IMR-90 (cell line): ENCODE measurements around the gene LANCL3. TPM values are rescaled to one million over a fixed set of nuclear protein-coding genes. Genes with fewer than 3 reads are reported as not detected.

Experiments
- ATAC-seq: fragments of 200-7000 bp; cut with Tn5 transposase; 2 replicates; pipeline ENCODE4 v1.9.1; 2020; ENCODE audit warnings: low read depth, mild to moderate bottlenecking, moderate library complexity
- BruUV-seq: library from RNA; stranded (reverse); fragments of 400-500 nt; replicated peaks from 2 replicates; lab custom pipeline; 2021; lab: Mats Ljungman, UMichigan
- CTCF ChIA-PET: fragments of 300-600 bp; formaldehyde crosslinking; extraction: SDS; loops from one replicate; lab custom pipeline; 2021; ENCODE audit warnings: antibody characterized with exemption; lab: Yijun Ruan, JAX
- POLR2A ChIA-PET: fragments of 300-600 bp; sonication (Branson Sonifier 250); formaldehyde crosslinking; loops from one replicate; lab custom pipeline; 2022; ENCODE audit warnings: antibody characterized with exemption; ENCODE audit not compliant: unreplicated experiment; lab: Charles Lee
- DNase-seq: peaks from one replicate; pipeline ENCODE4 v3.0.0; 2013
- H2AFZ ChIP-seq: replicated peaks from 2 replicates; pipeline ENCODE3; 2013; ENCODE audit warnings: low read length, mild to moderate bottlenecking; ENCODE audit not compliant: poor library complexity
- H2AK5ac ChIP-seq: 2 replicates; pipeline ENCODE4 v1.6.1; 2013; ENCODE audit warnings: low read depth, low read length, inconsistent platforms
- H2AK9ac ChIP-seq: replicated peaks from 2 replicates; pipeline ENCODE3; 2013; ENCODE audit warnings: mild to moderate bottlenecking, low read depth, low read length, moderate library complexity; ENCODE audit not compliant: poor library complexity
- H2BK120ac ChIP-seq: 2 replicates; pipeline ENCODE4 v1.6.1; 2013; ENCODE audit warnings: low read depth, low read length, inconsistent platforms
- H2BK15ac ChIP-seq: 3 replicates; pipeline ENCODE4 v1.6.1; 2013; ENCODE audit warnings: low read depth, low read length, inconsistent platforms
- H2BK20ac ChIP-seq: 2 replicates; pipeline ENCODE4 v1.6.1; 2013; ENCODE audit warnings: low read depth, mild to moderate bottlenecking, inconsistent platforms, low read length, moderate library complexity
- H2BK5ac ChIP-seq: 2 replicates; pipeline ENCODE4 v1.6.1; 2013; ENCODE audit warnings: mild to moderate bottlenecking, low read depth, low read length, inconsistent platforms; ENCODE audit not compliant: poor library complexity, severe bottlenecking
- H3K14ac ChIP-seq: replicated peaks from 2 replicates; pipeline ENCODE4 v1.6.1; 2013; ENCODE audit warnings: low read depth, low read length, inconsistent platforms
- H3K18ac ChIP-seq: 2 replicates; pipeline ENCODE4 v1.6.1; 2013; ENCODE audit warnings: low read depth, low read length, control low read depth
- H3K23ac ChIP-seq: 2 replicates; pipeline ENCODE4 v1.6.1; 2013; ENCODE audit warnings: low read depth, low read length, inconsistent platforms
- H3K27ac ChIP-seq: 2 replicates; pipeline ENCODE4 v1.5.1; 2013; ENCODE audit warnings: mild to moderate bottlenecking, control low read depth, low read length; ENCODE audit not compliant: insufficient read depth
- H3K27me3 ChIP-seq: 2 replicates; pipeline ENCODE4 v1.6.1; 2013; ENCODE audit warnings: low read length; ENCODE audit not compliant: control insufficient read depth, insufficient read depth
- H3K36me3 ChIP-seq: 2 replicates; pipeline ENCODE4 v1.6.1; 2013; ENCODE audit warnings: low read length, mixed read lengths; ENCODE audit not compliant: control insufficient read depth, insufficient read depth
- H3K4ac ChIP-seq: 2 replicates; pipeline ENCODE4 v1.6.1; 2013; ENCODE audit warnings: low read depth, low read length, inconsistent platforms
- H3K4me1 ChIP-seq: 2 replicates; pipeline ENCODE4 v1.6.1; 2013; ENCODE audit warnings: low read length, mixed read lengths; ENCODE audit not compliant: control insufficient read depth, insufficient read depth
- H3K4me2 ChIP-seq: 2 replicates; pipeline ENCODE4 v1.6.1; 2013; ENCODE audit warnings: low read depth, mild to moderate bottlenecking, control low read depth, low read length, moderate library complexity
- H3K4me3 ChIP-seq: 2 replicates; pipeline ENCODE4 v1.5.1; 2013; ENCODE audit warnings: low read depth, mild to moderate bottlenecking, control low read depth, low read length, moderate library complexity; ENCODE audit not compliant: insufficient read depth
- H3K56ac ChIP-seq: 2 replicates; pipeline ENCODE4 v1.6.1; 2013; ENCODE audit warnings: low read length, inconsistent platforms; ENCODE audit not compliant: insufficient read depth; ENCODE audit errors: extremely low read depth
- H3K79me1 ChIP-seq, 2 experiments: 2 replicates each; pipeline ENCODE4 v1.6.1; 2013; ENCODE audit warnings: low read length in 2 of 2, inconsistent platforms in 1 of 2, low read depth in 1 of 2
- H3K9ac ChIP-seq: 2 replicates; pipeline ENCODE4 v1.6.1; 2013; ENCODE audit warnings: low read depth, low read length, control low read depth
- H3K9me1 ChIP-seq: 2 replicates; pipeline ENCODE4 v1.6.1; 2013; ENCODE audit warnings: low read length, inconsistent platforms; ENCODE audit not compliant: insufficient read depth
- H3K9me3 ChIP-seq: 2 replicates; pipeline ENCODE4 v1.6.1; 2013; ENCODE audit warnings: low read length; ENCODE audit not compliant: control insufficient read depth, insufficient read depth
- H4K20me1 ChIP-seq: 2 replicates; pipeline ENCODE4 v1.6.1; 2013; ENCODE audit warnings: low read length, inconsistent platforms; ENCODE audit not compliant: insufficient read depth
- H4K5ac ChIP-seq: 2 replicates; pipeline ENCODE4 v1.6.1; 2013; ENCODE audit warnings: mild to moderate bottlenecking, low read depth, low read length, control low read depth
- H4K8ac ChIP-seq, 2 experiments: 2 replicates each; pipeline ENCODE4 v1.6.1; 2013; ENCODE audit warnings: low read depth in 2 of 2, low read length in 2 of 2, control low read depth in 1 of 2, inconsistent platforms in 1 of 2
- H4K91ac ChIP-seq: 2 replicates; pipeline ENCODE4 v1.6.1; 2013; ENCODE audit warnings: low read depth, low read length, inconsistent platforms; ENCODE audit not compliant: insufficient read depth
- BHLHE40 ChIP-seq: fragments of 150-350 bp; IDR thresholded peaks from 2 replicates; pipeline ENCODE4 v1.6.1; 2016; ENCODE audit warnings: mild to moderate bottlenecking, low read depth, low read length
- CEBPB ChIP-seq: IDR thresholded peaks from 2 replicates; pipeline ENCODE4 v1.6.1; 2012; ENCODE audit warnings: low read depth, low read length, improper control_type of control experiment
- ELK1 ChIP-seq: fragments of 150-350 bp; IDR thresholded peaks from 2 replicates; pipeline ENCODE4 v1.6.1; 2016; ENCODE audit warnings: low read depth, mild to moderate bottlenecking, low read length, moderate library complexity, borderline replicate concordance
- FOS ChIP-seq: fragments of 150-350 bp; IDR thresholded peaks from 2 replicates; pipeline ENCODE4 v1.6.1; 2016; ENCODE audit warnings: low read depth, low read length
- MAZ ChIP-seq: IDR thresholded peaks from 2 replicates; pipeline ENCODE4 v1.6.1; 2012; ENCODE audit warnings: low read depth, mild to moderate bottlenecking, low read length, improper control_type of control experiment, moderate library complexity, borderline replicate concordance
- MXI1 ChIP-seq: IDR thresholded peaks from 2 replicates; pipeline ENCODE4 v1.6.1; 2012; ENCODE audit warnings: low read depth, mild to moderate bottlenecking, low read length, moderate library complexity, borderline replicate concordance
- POLR2A ChIP-seq: IDR thresholded peaks from 2 replicates; pipeline ENCODE4 v1.6.1; 2012; ENCODE audit warnings: mild to moderate bottlenecking, low read depth, low read length
- RFX5 ChIP-seq: IDR thresholded peaks from 2 replicates; pipeline ENCODE4 v1.8.0; 2012; ENCODE audit warnings: low read depth, mild to moderate bottlenecking, low read length, moderate library complexity
- SMC3 ChIP-seq: fragments of 150-350 bp; IDR thresholded peaks from 2 replicates; pipeline ENCODE4 v1.6.1; 2016; ENCODE audit warnings: low read depth, mild to moderate bottlenecking, antibody characterized with exemption, low read length, moderate library complexity
- USF2 ChIP-seq: fragments of 150-350 bp; IDR thresholded peaks from 2 replicates; pipeline ENCODE4 v1.6.1; 2017; ENCODE audit warnings: mild to moderate bottlenecking, antibody characterized with exemption, low read length, low read depth
- WGBS, 2 experiments: methylation state at CpG; one replicate each; pipeline versions ENCODE4 v1.1.5 to v1.1.7; 2013; ENCODE audit warnings: missing lambda C conversion rate in 2 of 2; ENCODE audit not compliant: insufficient read length in 1 of 2; ENCODE audit errors: extremely low coverage in 2 of 2; 5-methylcytosine and 5-hydroxymethylcytosine counted together
- dilution Hi-C: fragments of 300-500 bp; cut with HindIII; formaldehyde crosslinking; loops from one replicate; pipeline ENCODE4 v1.14.3; 2018; ENCODE audit warnings: low sequenced_read_pairs; ENCODE audit not compliant: unreplicated experiment
- in situ Hi-C: fragments of 300-500 bp; cut with MboI; formaldehyde crosslinking; loops from 3 replicates; pipeline ENCODE4 v1.14.3; 2019; ENCODE audit warnings: low sequenced_read_pairs, inconsistent platforms, mixed read lengths
- intact Hi-C: fragments of 100-400 bp; cut with micrococcal nuclease; formaldehyde crosslinking; loops from 2 replicates; pipeline ENCODE4 v1.10.0; 2022
- polyA plus RNA-seq, 3 experiments: library from polyadenylated mRNA; depleted of rRNA; stranded (reverse); fragments of >200 nt; gene quantifications; 2 replicates each; pipeline ENCODE4 v1.2.3, GENCODE V29; 2012; ENCODE audit warnings: low replicate concordance in 1 of 3
- total RNA-seq: library from RNA; depleted of rRNA; stranded (reverse); fragments of >200 nt; gene quantifications from 2 replicates; pipeline ENCODE4 v1.2.3, GENCODE V29; 2012

The LANCL3 gene
- total and polyA plus RNA-seq, 2 of the 4 experiments (the other 2 are of a cell fraction), result not detected

- BruUV-seq, result no TSS peak
- Histone ChIP-seq H2AK9ac (no peak overlapping the region), H4K8ac (no peak overlapping the region), H2BK20ac (no peak overlapping the region), H3K23ac (no peak overlapping the region), H3K14ac (no peak overlapping the region), H3K27me3 (peaks cover 4% of the 10 kb centered on the region; the same call in 1 of the 2 replicates), H2AFZ (no peak overlapping the region), H4K5ac (no peak overlapping the region), H3K79me1 (no peaks in the 10 kb centered on the region), H4K91ac (no peak overlapping the region), H3K9me3 (no peaks in the 10 kb centered on the region), H3K9ac (no peak overlapping the region), H3K4me2 (no peak overlapping the region), H2AK5ac (no peak overlapping the region), H3K56ac (no peak overlapping the region), H3K4me1 (no peaks in the 10 kb centered on the region), H4K20me1 (no peaks in the 10 kb centered on the region), H3K4me3 (no peak overlapping the region), H2BK15ac (no peak overlapping the region), H2BK5ac (no peak overlapping the region), H3K4ac (no peak overlapping the region), H3K27ac (no peak overlapping the region), H3K36me3 (no peaks in the 10 kb centered on the region), H3K9me1 (no peaks in the 10 kb centered on the region), H2BK120ac (no peak overlapping the region), H3K18ac (no peak overlapping the region)
- ATAC-seq, result no peak
- WGBS, 2 experiments, result no CpG with 5 or more reads among the region's 4 CpGs
- in situ Hi-C loops (no loop called here), intact Hi-C loops (no loop called here), dilution Hi-C loops (no loop called here)
- ChIA-PET POLR2A (no interaction called here), CTCF (no interaction called here)
- no peak for DNase-seq
- TF ChIP-seq MXI1 (no peak), MAZ (no peak), CEBPB (no peak), SMC3 (no peak), USF2 (no peak), ELK1 (no peak), BHLHE40 (no peak), POLR2A (no peak), FOS (no peak), RFX5 (no peak)
Measured at GRCh38 chrX:37701588-37701987, 130.1 kb downstream of the LANCL3 start.
